Activated CD8-positive, alpha-beta T cell treated with anti-CD3 and anti-CD28 coated beads for 36 hours (primary cell): ENCODE results near the gene ZNF536. TPM values are rescaled to one million over a fixed set of nuclear protein-coding genes. Genes with fewer than 3 reads are reported as not detected.

Experiments used
- ATAC-seq: fragments of 200-7000 bp; cut with Tn5 transposase; one replicate; pipeline ENCODE4 v1.10.0; 2021; ENCODE audit warnings: mild to moderate bottlenecking, moderate library complexity
- CTCF ChIA-PET: fragments of 350-600 bp; sonication (Branson Sonifier 250); formaldehyde crosslinking; loops from one replicate; lab custom pipeline; 2021; ENCODE audit warnings: antibody characterized with exemption; lab: Charles Lee
- POLR2A ChIA-PET: fragments of 350-600 bp; sonication (Branson Sonifier 250); formaldehyde crosslinking; loops from one replicate; lab custom pipeline; 2021; ENCODE audit warnings: antibody characterized with exemption; lab: Charles Lee
- DNase-seq: peaks from one replicate; pipeline ENCODE4 v3.0.0-alpha.2; 2020
- H3K27ac Mint-ChIP-seq: one replicate; pipeline ENCODE4 v1.8.0; 2021; ENCODE audit warnings: mild to moderate bottlenecking, mixed read lengths
- H3K27me3 Mint-ChIP-seq: one replicate; pipeline ENCODE4 v1.8.0; 2021; ENCODE audit warnings: mixed read lengths
- H3K36me3 Mint-ChIP-seq: one replicate; pipeline ENCODE4 v1.8.0; 2021; ENCODE audit warnings: low read depth, mixed read lengths
- H3K4me1 Mint-ChIP-seq: one replicate; pipeline ENCODE4 v1.8.0; 2021; ENCODE audit warnings: low read depth, mixed read lengths
- H3K4me3 Mint-ChIP-seq: one replicate; pipeline ENCODE4 v1.8.0; 2021; ENCODE audit warnings: mild to moderate bottlenecking, moderate library complexity, mixed read lengths
- H3K9me3 Mint-ChIP-seq: one replicate; pipeline ENCODE4 v1.8.0; 2021; ENCODE audit warnings: mixed read lengths
- CTCF ChIP-seq: fragments of 200-600 bp; IDR thresholded peaks from one replicate; pipeline ENCODE4 v1.8.0; 2022; ENCODE audit warnings: antibody characterized with exemption, mild to moderate bottlenecking
- intact Hi-C: fragments of 100-400 bp; cut with micrococcal nuclease; formaldehyde crosslinking; loops from one replicate; pipeline ENCODE4 v1.10.0; 2022
- total RNA-seq, 2 experiments: library from RNA; stranded (reverse); gene quantifications; one replicate each; pipeline ENCODE4 v1.2.3, GENCODE V29; 2021

ZNF536 gene
- total RNA-seq, 2 experiments from 2014 or later: not detected

GRCh38 chr19:30381366-30381765 lies 9.2 kb downstream of the ZNF536 start:
- Mint-ChIP-seq H3K27me3 (peaks cover 11% of the 10 kb centered on the region), H3K9me3 (no peaks in the 10 kb centered on the region), H3K4me3 (no peak overlapping the region), H3K36me3 (no peaks in the 10 kb centered on the region), H3K27ac (no peak overlapping the region), H3K4me1 (no peaks in the 10 kb centered on the region)
- CTCF ChIA-PET: no interaction called here
- intact Hi-C loops: no loop called here
- TF ChIP-seq CTCF: no peak
- no peak for ATAC-seq
- no peak for DNase-seq
- POLR2A ChIA-PET: no interaction called here

DNA sequence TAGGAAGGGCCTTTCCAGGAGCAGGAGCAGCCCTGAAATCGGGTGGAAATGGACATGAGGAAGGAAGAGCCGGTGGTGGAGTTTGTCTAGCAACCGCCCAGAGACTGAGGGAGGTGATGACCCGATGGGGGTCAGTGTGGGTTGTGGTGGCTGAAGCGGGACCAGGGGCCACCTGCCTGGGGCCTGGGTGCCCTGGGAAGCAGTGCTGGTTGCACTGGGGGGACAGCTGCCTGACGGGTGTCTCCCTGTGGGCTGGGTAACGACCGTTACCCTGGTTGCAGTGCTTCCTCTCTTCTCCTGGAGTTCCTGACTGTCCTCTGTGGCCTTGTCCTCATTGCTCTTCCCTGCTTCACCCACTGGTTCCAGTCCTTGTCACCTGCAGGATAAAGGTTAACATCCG lies 13.0 kb downstream of the ZNF536 start:
- peaks cover 1% of the 10 kb centered on the region for H3K27me3 Mint-ChIP-seq
- H3K4me1 Mint-ChIP-seq: no peaks in the 10 kb centered on the region
- ChIA-PET POLR2A (no interaction called here), CTCF (no interaction called here)
- no peak for DNase-seq
- no peak for TF ChIP-seq CTCF
- H3K27ac Mint-ChIP-seq: no peak overlapping the region
- H3K36me3 Mint-ChIP-seq: no peaks in the 10 kb centered on the region
- H3K4me3 Mint-ChIP-seq: no peak overlapping the region
- no peaks in the 10 kb centered on the region for H3K9me3 Mint-ChIP-seq
- no peak for ATAC-seq
- intact Hi-C loops: no loop called here

- CTCF ChIA-PET: no interaction called here
- no peak for TF ChIP-seq CTCF
- H3K36me3 Mint-ChIP-seq: no peaks in the 10 kb centered on the region
- no peaks in the 10 kb centered on the region for H3K4me1 Mint-ChIP-seq
- H3K4me3 Mint-ChIP-seq: no peak overlapping the region
- POLR2A ChIA-PET: no interaction called here
- H3K27ac Mint-ChIP-seq: no peak overlapping the region
- DNase-seq (no peak), ATAC-seq (no peak)
- H3K27me3 Mint-ChIP-seq: peaks cover 1% of the 10 kb centered on the region
- no peaks in the 10 kb centered on the region for H3K9me3 Mint-ChIP-seq
- intact Hi-C loops: no loop called here
Measured at GRCh38 chr19:30385666-30386065, 13.5 kb downstream of the ZNF536 start.

DNA sequence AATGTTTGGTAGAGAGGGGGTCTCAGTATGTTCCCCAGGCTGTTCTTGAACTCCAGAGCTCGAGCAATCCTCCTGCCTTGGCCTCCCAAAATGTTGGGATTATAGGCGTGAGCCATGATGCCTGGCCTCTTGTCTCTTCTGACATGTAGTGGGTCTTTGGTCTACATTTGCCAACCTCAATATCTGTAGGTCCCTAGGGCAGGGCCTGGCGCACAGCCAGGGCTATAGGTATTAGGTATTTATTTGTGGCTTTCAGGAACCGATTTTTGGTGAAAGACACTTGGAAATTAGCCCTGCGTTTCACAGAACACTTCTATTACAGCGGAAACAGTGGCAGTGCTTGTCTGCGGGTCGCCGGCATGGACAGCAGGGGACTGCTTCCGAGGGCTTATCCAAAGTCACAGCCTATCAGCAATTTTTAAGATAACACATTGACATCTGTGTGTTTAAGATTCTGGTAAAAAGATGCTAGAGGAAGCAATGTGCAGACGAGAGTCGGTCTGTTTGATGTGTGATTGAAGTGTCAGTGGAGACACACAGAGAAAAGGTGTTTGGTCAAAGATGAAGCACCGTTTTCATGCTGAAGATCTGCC lies 14.5 kb downstream of the ZNF536 start:
- H3K36me3 Mint-ChIP-seq: no peaks in the 10 kb centered on the region
- no peaks in the 10 kb centered on the region for H3K9me3 Mint-ChIP-seq
- ATAC-seq (no peak), DNase-seq (no peak)
- no peak overlapping the region for H3K4me3 Mint-ChIP-seq
- intact Hi-C loops: no loop called here
- peaks cover 4% of the 10 kb centered on the region for H3K27me3 Mint-ChIP-seq
- TF ChIP-seq CTCF: no peak
- no peaks in the 10 kb centered on the region for H3K4me1 Mint-ChIP-seq
- ChIA-PET CTCF (no interaction called here), POLR2A (no interaction called here)
- no peak overlapping the region for H3K27ac Mint-ChIP-seq

- Mint-ChIP-seq H3K27me3 (peaks cover 6% of the 10 kb centered on the region), H3K36me3 (no peaks in the 10 kb centered on the region), H3K9me3 (no peaks in the 10 kb centered on the region), H3K4me1 (no peaks in the 10 kb centered on the region), H3K4me3 (no peak overlapping the region), H3K27ac (no peak overlapping the region)
- no peak for TF ChIP-seq CTCF
- ChIA-PET CTCF (no interaction called here), POLR2A (no interaction called here)
- DNase-seq (no peak), ATAC-seq (no peak)
- intact Hi-C loops: no loop called here
Measured at GRCh38 chr19:30387311-30388115, 15.3 kb downstream of the ZNF536 start.
